Colonic mucosa (tissue), 4 donors: Measurements from ENCODE around the gene TBC1D7. TPM values are rescaled to one million over a fixed set of nuclear protein-coding genes. Genes with fewer than 3 reads are reported as not detected.

Source experiments
- DNase-seq: peaks from one replicate; pipeline ENCODE4 v3.0.0-alpha.2; 2020
- H3K27ac ChIP-seq: fragments of 200-600 bp; one replicate; pipeline ENCODE4 v1.8.0; 2021
- H3K27me3 ChIP-seq: fragments of 200-600 bp; one replicate; pipeline ENCODE4 v1.8.0; 2021
- H3K36me3 ChIP-seq: fragments of 200-600 bp; one replicate; pipeline ENCODE4 v1.8.0; 2021
- H3K4me1 ChIP-seq: fragments of 200-600 bp; one replicate; pipeline ENCODE4 v1.8.0; 2021; ENCODE audit warnings: mild to moderate bottlenecking
- H3K4me3 ChIP-seq: fragments of 200-600 bp; one replicate; pipeline ENCODE4 v1.8.0; 2021
- H3K9ac ChIP-seq, 2 donors: one replicate each; pipeline ENCODE4 v1.7.0; 2013; ENCODE audit warnings: control low read depth in 2 of 2, low read depth in 2 of 2, low read length in 2 of 2
- H3K9me3 ChIP-seq: fragments of 200-600 bp; one replicate; pipeline ENCODE4 v1.8.0; 2021
- CTCF ChIP-seq: fragments of 200-600 bp; IDR thresholded peaks from one replicate; pipeline ENCODE4 v1.8.0; 2022; ENCODE audit warnings: antibody characterized with exemption, mild to moderate bottlenecking
- intact Hi-C: fragments of 100-400 bp; cut with DNase I; formaldehyde crosslinking; loops from one replicate; pipeline ENCODE4 v1.14.1; 2022
- total RNA-seq, 2 donors: library from RNA; stranded (reverse); fragmentation: NEBNext Ultra II Directional in 1 of 2; extraction: Animal tissue kit (Norgen Biotek cat#: 25700) in 1 of 2; gene quantifications; one replicate each; pipeline ENCODE4 v1.2.1, GENCODE V29; 2021
- donor health status: healthy.
- donor health status: DM: no; HTN: no; CAD: no.
- donor health status: DM: no; HTN: no; CAD: no.

Gene TBC1D7
- total RNA-seq, 2 donors from 2014 or later: 21.4 to 23.3 TPM

GRCh38 chr6:13355999-13356785, 27.9 kb upstream of the TBC1D7 start:
- TF ChIP-seq CTCF: no peak
- DNase-seq: no peak
- Histone ChIP-seq H3K4me3 (no peak overlapping the region), H3K4me1 (no peaks in the 10 kb centered on the region), H3K27me3 (no peaks in the 10 kb centered on the region), H3K9me3 (no peaks in the 10 kb centered on the region), H3K36me3 (no peaks in the 10 kb centered on the region), H3K9ac (no peak overlapping the region), H3K27ac (no peak overlapping the region)
- intact Hi-C loops: no loop called here

- intact Hi-C loops: no loop called here
- Histone ChIP-seq H3K9ac (no peak overlapping the region), H3K27me3 (no peaks in the 10 kb centered on the region), H3K9me3 (no peaks in the 10 kb centered on the region), H3K4me1 (no peaks in the 10 kb centered on the region), H3K27ac (peak overlapping the region; percentile 21), H3K4me3 (no peak overlapping the region), H3K36me3 (no peaks in the 10 kb centered on the region)
- TF ChIP-seq CTCF: no peak
- DNase-seq: no peak
Measured at GRCh38 chr6:13355043-13355945, 27.0 kb upstream of the TBC1D7 start.

- TF ChIP-seq CTCF: no peak
- Histone ChIP-seq H3K36me3 (no peaks in the 10 kb centered on the region), H3K4me3 (no peak overlapping the region), H3K27ac (peak overlapping the region; percentile 21), H3K4me1 (no peaks in the 10 kb centered on the region), H3K9me3 (no peaks in the 10 kb centered on the region), H3K9ac (no peak overlapping the region), H3K27me3 (no peaks in the 10 kb centered on the region)
- intact Hi-C loops: no loop called here
- DNase-seq: no peak
Measured at GRCh38 chr6:13354331-13355042, 26.1 kb upstream of the TBC1D7 start.

- H3K27me3 ChIP-seq: no peaks in the 10 kb centered on the region
- DNase-seq: no peak
- H3K9me3 ChIP-seq: no peaks in the 10 kb centered on the region
- TF ChIP-seq CTCF: no peak
- intact Hi-C loops: no loop called here
- H3K4me3 ChIP-seq: no peak overlapping the region
- H3K27ac ChIP-seq: no peak overlapping the region
- no peaks in the 10 kb centered on the region for H3K36me3 ChIP-seq
- H3K9ac ChIP-seq: no peak overlapping the region
- H3K4me1 ChIP-seq: no peaks in the 10 kb centered on the region
Measured at GRCh38 chr6:13352165-13352564, 23.8 kb upstream of the TBC1D7 start.

- Histone ChIP-seq H3K9ac (no peak overlapping the region), H3K9me3 (no peaks in the 10 kb centered on the region)
- intact Hi-C loops: no loop called here
Measured at GRCh38 chr6:13351271-13351670, 22.9 kb upstream of the TBC1D7 start.

More at GRCh38 chr6:13351271-13351670, 22.9 kb upstream of the TBC1D7 start:
- Histone ChIP-seq H3K27ac (no peak overlapping the region), H3K4me1 (no peaks in the 10 kb centered on the region), H3K36me3 (no peaks in the 10 kb centered on the region), H3K27me3 (no peaks in the 10 kb centered on the region), H3K4me3 (no peak overlapping the region)
- TF ChIP-seq CTCF: no peak
- DNase-seq: no peak
